Astrocyte (in vitro differentiated cells and primary cell): ENCODE data around the gene WDR5. TPM values are rescaled to one million over a fixed set of nuclear protein-coding genes. Genes with fewer than 3 reads are reported as not detected.

Experiments
- DNase-seq: peaks from one replicate; pipeline ENCODE4 v3.0.0-alpha.2; 2010; ENCODE audit warnings: low read depth
- FAIRE-seq: peaks from 2 replicates; lab custom pipeline; 2011; peaks lifted over from hg19 to GRCh38; lab: Jason Lieb, UNC
- H2AFZ ChIP-seq: 2 replicates; pipeline ENCODE4 v1.6.0; 2012; ENCODE audit warnings: low read depth, low read length, inconsistent platforms
- H3K27ac ChIP-seq: 2 replicates; pipeline ENCODE4 v1.5.1; 2011; ENCODE audit warnings: low read depth, low read length, inconsistent platforms
- H3K27me3 ChIP-seq: 2 replicates; pipeline ENCODE4 v1.6.0; 2011; ENCODE audit warnings: low read length, inconsistent platforms; ENCODE audit not compliant: insufficient read depth
- H3K36me3 ChIP-seq: 2 replicates; pipeline ENCODE4 v1.5.1; 2011; ENCODE audit warnings: low read length, inconsistent platforms; ENCODE audit not compliant: insufficient read depth
- H3K4me1 ChIP-seq: 2 replicates; pipeline ENCODE4 v1.5.1; 2011; ENCODE audit warnings: low read length, inconsistent platforms; ENCODE audit not compliant: insufficient read depth
- H3K4me2 ChIP-seq: 2 replicates; pipeline ENCODE4 v1.6.0; 2012; ENCODE audit warnings: low read length, inconsistent platforms
- H3K4me3 ChIP-seq: 2 replicates; pipeline ENCODE4 v1.5.1; 2011; ENCODE audit warnings: low read depth, mild to moderate bottlenecking, low read length, inconsistent platforms; ENCODE audit not compliant: insufficient read depth
- H3K79me2 ChIP-seq: 2 replicates; pipeline ENCODE4 v1.6.0; 2012; ENCODE audit warnings: mild to moderate bottlenecking, low read length, inconsistent platforms; ENCODE audit not compliant: insufficient read depth
- H3K9ac ChIP-seq: 2 replicates; pipeline ENCODE4 v1.6.0; 2012; ENCODE audit warnings: mild to moderate bottlenecking, low read length, inconsistent platforms
- H3K9me3 ChIP-seq: 2 replicates; pipeline ENCODE4 v1.5.1; 2012; ENCODE audit warnings: low read depth, mild to moderate bottlenecking, low read length, inconsistent platforms; ENCODE audit not compliant: insufficient read depth
- H4K20me1 ChIP-seq: 2 replicates; pipeline ENCODE4 v1.6.0; 2012; ENCODE audit warnings: low read length, inconsistent platforms; ENCODE audit not compliant: insufficient read depth
- H3K27ac Mint-ChIP-seq: one replicate; pipeline ENCODE4 v1.8.0; 2021; ENCODE audit warnings: mild to moderate bottlenecking, mixed read lengths; ENCODE audit not compliant: unreplicated experiment
- H3K27me3 Mint-ChIP-seq: one replicate; pipeline ENCODE4 v1.8.0; 2021; ENCODE audit warnings: low read depth, mixed read lengths; ENCODE audit not compliant: unreplicated experiment
- H3K36me3 Mint-ChIP-seq: one replicate; pipeline ENCODE4 v1.8.0; 2021; ENCODE audit warnings: low read depth, mixed read lengths; ENCODE audit not compliant: unreplicated experiment
- H3K4me1 Mint-ChIP-seq: one replicate; pipeline ENCODE4 v1.8.0; 2021; ENCODE audit warnings: low read depth, mixed read lengths; ENCODE audit not compliant: unreplicated experiment
- H3K4me3 Mint-ChIP-seq: one replicate; pipeline ENCODE4 v1.8.0; 2021; ENCODE audit warnings: mild to moderate bottlenecking, moderate library complexity, mixed read lengths; ENCODE audit not compliant: unreplicated experiment
- H3K9me3 Mint-ChIP-seq: one replicate; pipeline ENCODE4 v1.8.0; 2021; ENCODE audit warnings: mild to moderate bottlenecking, mixed read lengths; ENCODE audit not compliant: unreplicated experiment
- CTCF ChIP-seq: IDR thresholded peaks from 2 replicates; pipeline ENCODE4 v1.5.1; 2011; ENCODE audit warnings: low read depth, mild to moderate bottlenecking, inconsistent platforms, low read length, moderate library complexity; ENCODE audit not compliant: insufficient read depth
- EZH2 ChIP-seq: IDR thresholded peaks from 2 replicates; pipeline ENCODE4 v1.6.1; 2012; ENCODE audit warnings: mild to moderate bottlenecking, low read length, inconsistent platforms; ENCODE audit not compliant: insufficient read depth
- total RNA-seq: library from RNA; stranded (reverse); gene quantifications from 2 replicates; pipeline ENCODE4 v1.2.1, GENCODE V29; 2021

WDR5 gene
- total RNA-seq, 1 donor from 2014 or later = 28.1 TPM

- no peak for TF ChIP-seq CTCF
- no peak for TF ChIP-seq EZH2
- no peak for DNase-seq
- no peaks in the 10 kb centered on the region for H3K36me3 Mint-ChIP-seq
- no peak overlapping the region for H3K27ac Mint-ChIP-seq
- H4K20me1 ChIP-seq = no peaks in the 10 kb centered on the region
- no peak overlapping the region for H3K4me3 Mint-ChIP-seq
- H3K27ac ChIP-seq = no peak overlapping the region
- H2AFZ ChIP-seq = no peak overlapping the region
- H3K9me3 Mint-ChIP-seq = peaks cover 2% of the 10 kb centered on the region
- H3K4me3 ChIP-seq = no peak overlapping the region
- no peak for FAIRE-seq
- peaks cover 6% of the 10 kb centered on the region for H3K4me1 Mint-ChIP-seq
- peaks cover 28% of the 10 kb centered on the region for H3K27me3 Mint-ChIP-seq
- H3K27me3 ChIP-seq = peaks cover 13% of the 10 kb centered on the region
- H3K36me3 ChIP-seq = no peaks in the 10 kb centered on the region
- no peaks in the 10 kb centered on the region for H3K9me3 ChIP-seq
- H3K9ac ChIP-seq = no peak overlapping the region
- H3K4me2 ChIP-seq = no peak overlapping the region
- peaks cover 15% of the 10 kb centered on the region for H3K4me1 ChIP-seq
- no peaks in the 10 kb centered on the region for H3K79me2 ChIP-seq
These were observed 55.8 kb downstream of the WDR5 start for GRCh38 chr9:134191455-134192209.

- no peak for DNase-seq
- TF ChIP-seq EZH2 = no peak
- TF ChIP-seq CTCF = no peak
- no peaks in the 10 kb centered on the region for H3K9me3 ChIP-seq
- H3K27me3 ChIP-seq = peaks cover 10% of the 10 kb centered on the region
- Mint-ChIP-seq H3K36me3 (no peaks in the 10 kb centered on the region), H3K27ac (no peak overlapping the region), H3K27me3 (peaks cover 29% of the 10 kb centered on the region), H3K4me3 (no peak overlapping the region), H3K4me1 (peaks cover 6% of the 10 kb centered on the region), H3K9me3 (peaks cover 2% of the 10 kb centered on the region)
- H3K79me2 ChIP-seq = no peaks in the 10 kb centered on the region
- no peak overlapping the region for H3K27ac ChIP-seq
- FAIRE-seq = no peak
- H3K36me3 ChIP-seq = no peaks in the 10 kb centered on the region
- H3K4me3 ChIP-seq = no peak overlapping the region
- H4K20me1 ChIP-seq = no peaks in the 10 kb centered on the region
- peaks cover 15% of the 10 kb centered on the region for H3K4me1 ChIP-seq
- H3K9ac ChIP-seq = no peak overlapping the region
- H2AFZ ChIP-seq = no peak overlapping the region
- no peak overlapping the region for H3K4me2 ChIP-seq
These were observed 56.5 kb downstream of the WDR5 start for GRCh38 chr9:134192311-134192950.
